Measurements from ENCODE around the gene ETNK2. TPM values are rescaled to one million over a fixed set of nuclear protein-coding genes. Genes with fewer than 3 reads are reported as not detected.

Gene ETNK2
- total and polyA plus RNA-seq, 4 donors: 24.5 to 119 (median 78.8) TPM

GRCh38 chr1:204084247-204084772 lies 67.5 kb downstream of the ETNK2 start (continued):
- TF ChIP-seq CTCF (IDR thresholded peaks at IDR 0.05; ENCODE audit: low read depth, low read length, missing input control): no peak
- TF ChIP-seq FOXA1 (IDR thresholded peaks at IDR 0.05): peak; percentile 100
- no peak for TF ChIP-seq ATF3 (IDR thresholded peaks at IDR 0.05)
- TF ChIP-seq, protein P1, sequence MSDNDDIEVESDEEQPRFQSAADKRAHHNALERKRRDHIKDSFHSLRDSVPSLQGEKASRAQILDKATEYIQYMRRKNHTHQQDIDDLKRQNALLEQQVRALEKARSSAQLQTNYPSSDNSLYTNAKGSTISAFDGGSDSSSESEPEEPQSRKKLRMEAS (IDR thresholded peaks at IDR 0.05): peak; percentile 95
- TF ChIP-seq SP1 (IDR thresholded peaks at IDR 0.05): peak; percentile 71

DNA sequence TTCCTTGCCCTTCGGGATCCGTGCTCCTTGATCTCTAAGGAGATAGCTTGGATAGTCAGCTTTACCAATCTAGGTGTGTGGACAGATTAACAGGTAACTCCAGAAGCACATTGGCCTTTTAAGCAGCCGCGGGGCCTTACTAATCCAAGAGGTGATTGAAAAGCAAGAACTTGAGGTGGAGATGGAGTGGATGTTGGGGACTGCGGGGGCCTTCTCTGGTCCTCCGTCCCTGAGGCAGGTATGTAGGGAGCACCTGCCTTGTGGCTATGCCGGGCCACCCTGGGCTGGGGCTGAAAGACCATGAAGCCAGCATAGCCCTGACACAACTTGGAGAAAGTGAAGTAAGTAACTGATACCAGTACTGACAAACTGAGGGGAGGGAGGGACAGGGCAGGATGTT lies 68.4 kb downstream of the ETNK2 start:
- Histone ChIP-seq H3K4me1 (ENCODE audit: control insufficient read depth in 4 of 4, insufficient read depth in 4 of 4, low read length in 3 of 4) (peaks cover 19 to 76% (median 67%) of the 10 kb centered on the region in 4 donors), H3K4me3 (ENCODE audit: low read depth in 1 of 3, low read length in 3 of 3) (no peak overlapping the region), H3K36me3 (ENCODE audit: control insufficient read depth in 4 of 4, insufficient read depth in 3 of 4, low read depth in 1 of 4, low read length in 3 of 4) (no peaks in the 10 kb centered on the region), H3K9ac (ENCODE audit: low read depth in 1 of 2, low read length in 2 of 2) (no peak overlapping the region), H3K27me3 (ENCODE audit: control insufficient read depth in 4 of 4, insufficient read depth in 4 of 4, low read length in 3 of 4) (no peaks in the 10 kb centered on the region), H3K9me3 (ENCODE audit: control insufficient read depth in 4 of 4, low read length in 3 of 4) (no peaks in the 10 kb centered on the region), H3K27ac (ENCODE audit: low read depth in 1 of 2, low read length in 2 of 2) (peak overlapping the region in 1 of 2 donors; percentile 16)
- 93% methylated on average over 7 of the region's 7 CpGs for WGBS
- TF ChIP-seq, protein P1 (IDR thresholded peaks at IDR 0.05): no peak
- TF ChIP-seq RXRA (IDR thresholded peaks at IDR 0.05) (no peak), FOXA2 (IDR thresholded peaks at IDR 0.05) (no peak), GABPA (IDR thresholded peaks at IDR 0.05 in 1 of 2, conservative IDR thresholded peaks at IDR 0.05 in 1 of 2) (no peak), CTCF (IDR thresholded peaks at IDR 0.05; ENCODE audit: low read depth, low read length, missing input control) (no peak), HNF4G (IDR thresholded peaks at IDR 0.05) (no peak), FOXA1 (IDR thresholded peaks at IDR 0.05) (no peak), NR2F2 (IDR thresholded peaks at IDR 0.05) (no peak), SP1 (IDR thresholded peaks at IDR 0.05) (no peak), ATF3 (IDR thresholded peaks at IDR 0.05) (no peak), HNF4A (conservative IDR thresholded peaks at IDR 0.05) (no peak), EGR1 (IDR thresholded peaks at IDR 0.05; ENCODE audit: low read depth in 2 of 2) (no peak), TAF1 (conservative IDR thresholded peaks at IDR 0.05) (no peak), RAD21 (IDR thresholded peaks at IDR 0.05) (no peak), YY1 (IDR thresholded peaks at IDR 0.05) (no peak)
- TF ChIP-seq, protein P2, sequence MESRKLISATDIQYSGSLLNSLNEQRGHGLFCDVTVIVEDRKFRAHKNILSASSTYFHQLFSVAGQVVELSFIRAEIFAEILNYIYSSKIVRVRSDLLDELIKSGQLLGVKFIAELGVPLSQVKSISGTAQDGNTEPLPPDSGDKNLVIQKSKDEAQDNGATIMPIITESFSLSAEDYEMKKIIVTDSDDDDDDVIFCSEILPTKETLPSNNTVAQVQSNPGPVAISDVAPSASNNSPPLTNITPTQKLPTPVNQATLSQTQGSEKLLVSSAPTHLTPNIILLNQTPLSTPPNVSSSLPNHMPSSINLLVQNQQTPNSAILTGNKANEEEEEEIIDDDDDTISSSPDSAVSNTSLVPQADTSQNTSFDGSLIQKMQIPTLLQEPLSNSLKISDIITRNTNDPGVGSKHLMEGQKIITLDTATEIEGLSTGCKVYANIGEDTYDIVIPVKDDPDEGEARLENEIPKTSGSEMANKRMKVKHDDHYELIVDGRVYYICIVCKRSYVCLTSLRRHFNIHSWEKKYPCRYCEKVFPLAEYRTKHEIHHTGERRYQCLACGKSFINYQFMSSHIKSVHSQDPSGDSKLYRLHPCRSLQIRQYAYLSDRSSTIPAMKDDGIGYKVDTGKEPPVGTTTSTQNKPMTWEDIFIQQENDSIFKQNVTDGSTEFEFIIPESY (IDR thresholded peaks at IDR 0.05): no peak
- TF ChIP-seq, protein P3, sequence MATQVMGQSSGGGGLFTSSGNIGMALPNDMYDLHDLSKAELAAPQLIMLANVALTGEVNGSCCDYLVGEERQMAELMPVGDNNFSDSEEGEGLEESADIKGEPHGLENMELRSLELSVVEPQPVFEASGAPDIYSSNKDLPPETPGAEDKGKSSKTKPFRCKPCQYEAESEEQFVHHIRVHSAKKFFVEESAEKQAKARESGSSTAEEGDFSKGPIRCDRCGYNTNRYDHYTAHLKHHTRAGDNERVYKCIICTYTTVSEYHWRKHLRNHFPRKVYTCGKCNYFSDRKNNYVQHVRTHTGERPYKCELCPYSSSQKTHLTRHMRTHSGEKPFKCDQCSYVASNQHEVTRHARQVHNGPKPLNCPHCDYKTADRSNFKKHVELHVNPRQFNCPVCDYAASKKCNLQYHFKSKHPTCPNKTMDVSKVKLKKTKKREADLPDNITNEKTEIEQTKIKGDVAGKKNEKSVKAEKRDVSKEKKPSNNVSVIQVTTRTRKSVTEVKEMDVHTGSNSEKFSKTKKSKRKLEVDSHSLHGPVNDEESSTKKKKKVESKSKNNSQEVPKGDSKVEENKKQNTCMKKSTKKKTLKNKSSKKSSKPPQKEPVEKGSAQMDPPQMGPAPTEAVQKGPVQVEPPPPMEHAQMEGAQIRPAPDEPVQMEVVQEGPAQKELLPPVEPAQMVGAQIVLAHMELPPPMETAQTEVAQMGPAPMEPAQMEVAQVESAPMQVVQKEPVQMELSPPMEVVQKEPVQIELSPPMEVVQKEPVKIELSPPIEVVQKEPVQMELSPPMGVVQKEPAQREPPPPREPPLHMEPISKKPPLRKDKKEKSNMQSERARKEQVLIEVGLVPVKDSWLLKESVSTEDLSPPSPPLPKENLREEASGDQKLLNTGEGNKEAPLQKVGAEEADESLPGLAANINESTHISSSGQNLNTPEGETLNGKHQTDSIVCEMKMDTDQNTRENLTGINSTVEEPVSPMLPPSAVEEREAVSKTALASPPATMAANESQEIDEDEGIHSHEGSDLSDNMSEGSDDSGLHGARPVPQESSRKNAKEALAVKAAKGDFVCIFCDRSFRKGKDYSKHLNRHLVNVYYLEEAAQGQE (IDR thresholded peaks at IDR 0.05): no peak
- no peak for DNase-seq (ENCODE audit: low spot score)
